Tibial artery (tissue), 4 donors: ENCODE data around the gene EPHA6.

Experiments
- DNase-seq, 2 donors: peaks; one replicate each; pipeline ENCODE4 v3.0.0-alpha.2; 2019
- H3K27ac ChIP-seq, 2 donors: fragments of 200-600 bp; sonication (generic) in 1 of 2; 1 replicate in 1 of 2; 2 replicates in 1 of 2; pipeline ENCODE4 v1.5.1; 2018 to 2019; ENCODE audit warnings: mild to moderate bottlenecking in 1 of 2
- H3K27me3 ChIP-seq, 2 donors: fragments of 200-600 bp; sonication (generic) in 1 of 2; one replicate each; pipeline versions ENCODE4 v1.5.1 to v1.6.0; 2016 to 2019
- H3K36me3 ChIP-seq, 3 donors: fragments of 200-600 bp; sonication (generic) in 2 of 3; one replicate each; pipeline ENCODE4 v1.5.1; 2016 to 2019; ENCODE audit warnings: mild to moderate bottlenecking in 2 of 3
- H3K4me1 ChIP-seq, 4 donors: fragments of 200-600 bp; sonication (generic) in 2 of 4; 1 replicate in 3 of 4; 2 replicates in 1 of 4; pipeline ENCODE4 v1.5.1; 2016 to 2019
- H3K4me3 ChIP-seq, 2 donors: fragments of 200-600 bp; sonication (generic) in 1 of 2; 1 replicate in 1 of 2; 2 replicates in 1 of 2; pipeline ENCODE4 v1.5.1; 2018 to 2019; ENCODE audit warnings: mild to moderate bottlenecking in 2 of 2
- H3K9me3 ChIP-seq, 3 donors: fragments of 200-600 bp; sonication (generic) in 1 of 3; one replicate each; pipeline ENCODE4 v1.5.1; 2016 to 2019
- CTCF ChIP-seq, 2 experiments: fragments of 200-600 bp in 1 of 2; fragments of 450-650 bp in 1 of 2; IDR thresholded peaks; one replicate each; pipeline ENCODE4 v1.5.1; 2017 to 2019; ENCODE audit warnings: antibody characterized with exemption in 2 of 2, mild to moderate bottlenecking in 1 of 2, moderate library complexity in 1 of 2
- intact Hi-C: fragments of 100-400 bp; cut with DNase I; formaldehyde crosslinking; loops from one replicate; pipeline ENCODE4 v1.15.0; 2023; ENCODE audit warnings: low total_unique reads

EPHA6 gene

GRCh38 chr3:97230486-97230885, 416.1 kb downstream of the EPHA6 start:
- no peak for DNase-seq
- Histone ChIP-seq H3K4me3 (no peak overlapping the region), H3K4me1 (peaks cover 0 to 3% (median 0%) of the 10 kb centered on the region in 4 donors), H3K36me3 (no peaks in the 10 kb centered on the region), H3K27me3 (no peaks in the 10 kb centered on the region), H3K27ac (no peak overlapping the region), H3K9me3 (no peaks in the 10 kb centered on the region)
- TF ChIP-seq CTCF (IDR thresholded peaks at IDR 0.05), result no peak
- intact Hi-C loops, result no loop called here

- no peak for DNase-seq
- no peaks in the 10 kb centered on the region for H3K27me3 ChIP-seq
- no peak overlapping the region for H3K4me3 ChIP-seq
- H3K9me3 ChIP-seq, result no peaks in the 10 kb centered on the region
- H3K4me1 ChIP-seq, result peaks cover 0 to 3% (median 0%) of the 10 kb centered on the region in 4 donors
- no peaks in the 10 kb centered on the region for H3K36me3 ChIP-seq
- intact Hi-C loops, result no loop called here
- no peak for TF ChIP-seq CTCF (IDR thresholded peaks at IDR 0.05)
- no peak overlapping the region for H3K27ac ChIP-seq
These were observed 418.1 kb downstream of the EPHA6 start for GRCh38 chr3:97232393-97233034.

- H3K27me3 ChIP-seq, result no peaks in the 10 kb centered on the region
- H3K27ac ChIP-seq, result no peak overlapping the region
- no peak for TF ChIP-seq CTCF (IDR thresholded peaks at IDR 0.05)
These were observed 420.8 kb downstream of the EPHA6 start for GRCh38 chr3:97235179-97235578.

GRCh38 chr3:97235611-97236315, 421.4 kb downstream of the EPHA6 start:
- Histone ChIP-seq H3K27me3 (no peaks in the 10 kb centered on the region), H3K9me3 (no peaks in the 10 kb centered on the region), H3K36me3 (no peaks in the 10 kb centered on the region), H3K27ac (no peak overlapping the region), H3K4me3 (no peak overlapping the region), H3K4me1 (peaks cover 0 to 3% (median 0%) of the 10 kb centered on the region in 4 donors)
- TF ChIP-seq CTCF (IDR thresholded peaks at IDR 0.05), result no peak
- DNase-seq, result no peak
- intact Hi-C loops, result no loop called here

More at GRCh38 chr3:97235179-97235578, 420.8 kb downstream of the EPHA6 start:
- intact Hi-C loops, result no loop called here
- no peaks in the 10 kb centered on the region for H3K9me3 ChIP-seq
- H3K4me3 ChIP-seq, result no peak overlapping the region
- DNase-seq, result no peak
- H3K4me1 ChIP-seq, result peaks cover 0 to 3% (median 0%) of the 10 kb centered on the region in 4 donors
- H3K36me3 ChIP-seq, result no peaks in the 10 kb centered on the region

GRCh38 chr3:97241417-97241816, 427.0 kb downstream of the EPHA6 start:
- intact Hi-C loops, result no loop called here
- no peak for TF ChIP-seq CTCF (IDR thresholded peaks at IDR 0.05)
- Histone ChIP-seq H3K4me1 (no peaks in the 10 kb centered on the region), H3K4me3 (no peak overlapping the region), H3K36me3 (no peaks in the 10 kb centered on the region), H3K9me3 (no peaks in the 10 kb centered on the region), H3K27me3 (no peaks in the 10 kb centered on the region), H3K27ac (no peak overlapping the region)
- no peak for DNase-seq
